ENCODE data around the gene SLC35F4. TPM values are rescaled to one million over a fixed set of nuclear protein-coding genes. Genes with fewer than 3 reads are reported as not detected.

Gene SLC35F4
- total RNA-seq, 1 experiment from 2014 or later = not detected

- TF ChIP-seq ZBTB33 (IDR thresholded peaks at IDR 0.05; ENCODE audit: extremely low read depth, insufficient replicate concordance, low read length) (no peak), CEBPB (IDR thresholded peaks at IDR 0.05; ENCODE audit: low read depth) (no peak)
Observed at GRCh38 chr14:57749267-57749666, 116.6 kb downstream of the SLC35F4 start (continued).

- no peaks in the 10 kb centered on the region for H3K27me3 ChIP-seq (ENCODE audit: insufficient read depth, low read length)
- no peak overlapping the region for H3K27ac ChIP-seq (ENCODE audit: low read depth, low read length)
- no peak overlapping the region for H3K9ac ChIP-seq (ENCODE audit: low read length)
- no peaks in the 10 kb centered on the region for H4K20me1 ChIP-seq (ENCODE audit: insufficient read depth)
- ChIA-PET POLR2A (interaction anchor here (0.6 kb wide), 1 partner anchor 1527 kb away, joined by 3 read pairs; no protein-coding TSS in a partner anchor), CTCF (no interaction called here), RAD21 (ENCODE audit: low non-redundant PET in 1 of 2, low total read pairs in 2 of 2, uncharacterized antibody in 2 of 2, unreplicated experiment in 2 of 2) (no interaction called here)
- H3K79me2 ChIP-seq (ENCODE audit: insufficient read depth, low read length) = no peaks in the 10 kb centered on the region
- H3K4me3 ChIP-seq (replicated peaks in 1 of 2; ENCODE audit: low read depth in 1 of 2, low read length in 2 of 2) = no peak overlapping the region
- no peaks in the 10 kb centered on the region for H3K9me2 ChIP-seq (ENCODE audit: insufficient read depth)
- no peak overlapping the region for H2AFZ ChIP-seq (ENCODE audit: low read depth, low read length, poor library complexity, severe bottlenecking)
- no peaks in the 10 kb centered on the region for H3K36me3 ChIP-seq (ENCODE audit: control insufficient read depth in 1 of 2, insufficient read depth in 2 of 2, low read length in 2 of 2)
- H3K9me3 ChIP-seq (ENCODE audit: control insufficient read depth in 1 of 2, insufficient read depth in 1 of 2, low read depth in 1 of 2, low read length in 2 of 2) = no peaks in the 10 kb centered on the region
- intact Hi-C loops (cut with micrococcal nuclease) = no loop called here
- H3K4me1 ChIP-seq (ENCODE audit: control insufficient read depth in 1 of 2, insufficient read depth in 2 of 2, low read length in 2 of 2) = peaks cover 5 to 33% of the 10 kb centered on the region in 2 experiments
- BruUV-seq (replicated peaks) = no TSS peak
- no peak for TF ChIP-seq ZBTB33 (IDR thresholded peaks at IDR 0.05; ENCODE audit: extremely low read depth, insufficient replicate concordance, low read length)
- peak; percentile 45 for TF ChIP-seq CEBPB (IDR thresholded peaks at IDR 0.05; ENCODE audit: low read depth)
- DNase-seq (ENCODE audit: low read depth, low spot score) = no peak
- ATAC-seq = no peak
- H3K4me2 ChIP-seq (ENCODE audit: low read length) = no peak overlapping the region
Observed at GRCh38 chr14:57748279-57748678, 117.6 kb downstream of the SLC35F4 start.
